ENCODE data around the gene FMR1NB. TPM values are rescaled to one million over a fixed set of nuclear protein-coding genes. Genes with fewer than 3 reads are reported as not detected.

Gene FMR1NB
- total and polyA plus RNA-seq, 10 of the 15 experiments (the other 5 are each of a cell fraction or from before 2014, with no cell fraction given): 0.08 TPM; not detected in 9

GRCh38 chrX:148049441-148049840, 68.3 kb downstream of the FMR1NB start:
- no TSS peak for BruUV-seq (replicated peaks)
- Histone ChIP-seq H2AFZ (ENCODE audit: control insufficient read depth, low read depth, low read length) (no peak overlapping the region), H3K4me3 (no peak overlapping the region), H3K79me2 (ENCODE audit: control insufficient read depth, insufficient read depth, low read length) (no peaks in the 10 kb centered on the region), H4K20me1 (ENCODE audit: control insufficient read depth, insufficient read depth) (no peaks in the 10 kb centered on the region), H3K4me2 (ENCODE audit: control insufficient read depth, insufficient read depth) (no peak overlapping the region), H3K4me1 (ENCODE audit: control insufficient read depth, insufficient read depth, low read length) (no peaks in the 10 kb centered on the region), H3K9ac (ENCODE audit: control insufficient read depth, insufficient read depth, low read length) (no peak overlapping the region), H3K27ac (ENCODE audit: control insufficient read depth, insufficient read depth) (no peak overlapping the region), H3K36me3 (ENCODE audit: control insufficient read depth in 2 of 2, insufficient read depth in 2 of 2, low read length in 1 of 2) (no peaks in the 10 kb centered on the region), H3K27me3 (replicated peaks in 1 of 2; ENCODE audit: control insufficient read depth in 2 of 2, insufficient read depth in 2 of 2, low read length in 1 of 2) (no peaks in the 10 kb centered on the region), H3K9me3 (replicated peaks; ENCODE audit: control insufficient read depth, insufficient read depth, low read length) (no peaks in the 10 kb centered on the region)
- ChIA-PET POLR2A (no interaction called here), CTCF (interaction anchor here (1.6 to 5.9 kb wide), 2 partner anchors 1235 to 1421 kb away, joined by 3 to 59 read pairs; no protein-coding TSS in a partner anchor), SMC1A (ENCODE audit: uncharacterized antibody, unreplicated experiment) (interaction anchor here (0.7 to 1.5 kb wide), 4 partner anchors 9 to 1421 kb away, joined by 3 to 13 read pairs (median 3); no protein-coding TSS in a partner anchor), RAD21 (ENCODE audit: unreplicated experiment) (interaction anchor here (0.6 to 1.0 kb wide), 2 partner anchors 478 to 1422 kb away, joined by 3 read pairs; no protein-coding TSS in a partner anchor)
- ATAC-seq (peak; percentile 69), FAIRE-seq (peak; percentile 13), DNase-seq (ENCODE audit: low read depth, low spot score) (no peak)
- WGBS (ENCODE audit: insufficient coverage, insufficient replicate concordance, low lambda C conversion rate, missing lambda C conversion rate): 8% methylated on average over 4 of the region's 4 CpGs
- in situ Hi-C loops (cut with MboI) (loop anchor here (5.0 kb wide), 2 partner anchors 1238 to 1423 kb away; no protein-coding TSS in a partner anchor), intact Hi-C loops (cut with micrococcal nuclease; ENCODE audit: unreplicated experiment) (loop anchor here (1.0 to 10.0 kb wide), 3 partner anchors 335 to 1421 kb away; no protein-coding TSS in a partner anchor)
- TF ChIP-seq SMC3 (IDR thresholded peaks at IDR 0.05; ENCODE audit: borderline replicate concordance, low read length) (peak; percentile 69; the same call in 1 of the 2 replicates), TAF1 (IDR thresholded peaks at IDR 0.05; ENCODE audit: borderline replicate concordance, low read depth, low read length) (no peak), ZNF384 (IDR thresholded peaks at IDR 0.05; ENCODE audit: borderline replicate concordance, low read depth, low read length) (0 out of 2 replicates have a peak, but pooled peaks have one; percentile 18), POLR2A (IDR thresholded peaks at IDR 0.05; ENCODE audit: low read depth, low read length) (no peak), IRF5 (IDR thresholded peaks at IDR 0.05; ENCODE audit: borderline replicate concordance) (no peak), RAD21 (IDR thresholded peaks at IDR 0.05; ENCODE audit: insufficient read depth, low read depth, low read length) (peak; percentile 90), CBX3 (IDR thresholded peaks at IDR 0.05; ENCODE audit: borderline replicate concordance, low read depth) (no peak), CTCF (IDR thresholded peaks at IDR 0.05 in 2 of 3, conservative IDR thresholded peaks at IDR 0.05 in 1 of 3; ENCODE audit: control insufficient read depth in 2 of 3, extremely low read depth in 1 of 3, insufficient read depth in 1 of 3, low read depth in 3 of 3, low read length in 3 of 3) (peak; percentile 46 to 62 (median 49); a peak in 5 of 6 replicates), RUNX3 (IDR thresholded peaks at IDR 0.05; ENCODE audit: low read length) (no peak), SREBF1 (IDR thresholded peaks at IDR 0.05; ENCODE audit: low read length) (no peak)

Measured in GM12878 (cell line).